ENCODE data around the gene PDE4D.
A peak's percentile ranks its signal among the peaks of the same experiment; 100 is the strongest.

Gene PDE4D

DNA sequence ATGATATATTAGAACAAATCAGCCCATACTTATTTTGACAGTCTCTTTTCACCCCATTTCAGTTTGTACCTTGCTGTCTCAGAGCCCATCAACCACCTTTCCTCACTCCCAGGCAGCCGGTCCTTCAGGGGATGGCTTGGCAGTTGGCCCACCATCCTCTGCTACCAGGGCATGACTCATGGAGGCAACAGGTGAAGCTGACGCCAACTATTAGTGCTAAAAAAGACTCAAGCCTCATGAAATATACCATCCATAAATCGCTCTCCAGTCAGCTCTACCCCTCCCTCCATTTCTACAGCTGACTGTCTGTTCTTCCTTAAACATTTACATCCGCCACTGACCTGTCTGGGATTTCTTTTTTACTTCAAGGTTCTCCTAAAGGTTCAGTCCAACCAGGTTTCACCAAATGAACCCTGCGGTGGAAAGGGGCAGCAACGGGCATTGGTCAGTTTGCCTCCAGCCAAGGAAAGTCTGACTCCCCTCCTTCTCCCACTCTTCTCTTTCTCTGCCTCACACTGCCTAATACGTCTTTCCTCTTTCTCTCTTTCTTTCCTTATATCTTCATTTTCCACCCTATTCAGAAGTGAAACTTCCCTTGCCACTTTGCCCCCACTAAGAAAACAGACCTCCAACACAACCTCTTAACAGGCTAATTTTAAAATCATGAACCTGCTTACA lies 871.5 kb downstream of the PDE4D start:
- peak; percentile 33 for DNase-seq (ENCODE audit: low read depth)
- TF ChIP-seq, protein P1, sequence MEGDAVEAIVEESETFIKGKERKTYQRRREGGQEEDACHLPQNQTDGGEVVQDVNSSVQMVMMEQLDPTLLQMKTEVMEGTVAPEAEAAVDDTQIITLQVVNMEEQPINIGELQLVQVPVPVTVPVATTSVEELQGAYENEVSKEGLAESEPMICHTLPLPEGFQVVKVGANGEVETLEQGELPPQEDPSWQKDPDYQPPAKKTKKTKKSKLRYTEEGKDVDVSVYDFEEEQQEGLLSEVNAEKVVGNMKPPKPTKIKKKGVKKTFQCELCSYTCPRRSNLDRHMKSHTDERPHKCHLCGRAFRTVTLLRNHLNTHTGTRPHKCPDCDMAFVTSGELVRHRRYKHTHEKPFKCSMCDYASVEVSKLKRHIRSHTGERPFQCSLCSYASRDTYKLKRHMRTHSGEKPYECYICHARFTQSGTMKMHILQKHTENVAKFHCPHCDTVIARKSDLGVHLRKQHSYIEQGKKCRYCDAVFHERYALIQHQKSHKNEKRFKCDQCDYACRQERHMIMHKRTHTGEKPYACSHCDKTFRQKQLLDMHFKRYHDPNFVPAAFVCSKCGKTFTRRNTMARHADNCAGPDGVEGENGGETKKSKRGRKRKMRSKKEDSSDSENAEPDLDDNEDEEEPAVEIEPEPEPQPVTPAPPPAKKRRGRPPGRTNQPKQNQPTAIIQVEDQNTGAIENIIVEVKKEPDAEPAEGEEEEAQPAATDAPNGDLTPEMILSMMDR (IDR thresholded peaks at IDR 0.05; ENCODE audit: insufficient read depth, low read depth, low read length, missing control alignments), result no peak
- H3K4me3 ChIP-seq (ENCODE audit: low read length), result no peak overlapping the region

DNA sequence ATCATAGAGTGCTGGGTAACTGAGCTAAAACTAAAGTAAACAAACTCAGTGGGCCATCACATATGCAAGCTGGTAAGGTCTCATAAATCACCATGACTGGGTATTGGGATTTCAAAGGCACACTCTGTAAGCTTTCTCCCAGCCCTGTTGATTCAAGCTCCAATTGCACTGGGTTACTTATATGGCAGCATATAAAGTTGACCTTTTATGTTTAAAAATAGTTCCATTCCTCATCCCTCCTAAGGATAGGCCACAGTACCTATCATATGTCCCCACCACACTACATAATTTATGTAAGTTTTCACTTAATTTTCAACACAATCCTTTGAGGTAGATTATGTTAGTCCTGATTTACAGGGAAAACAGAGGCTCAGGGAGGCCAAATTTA lies 872.2 kb downstream of the PDE4D start:
- no peak overlapping the region for H3K4me3 ChIP-seq (ENCODE audit: low read length)
- DNase-seq (ENCODE audit: low read depth), result no peak
- TF ChIP-seq, protein P1 (IDR thresholded peaks at IDR 0.05; ENCODE audit: insufficient read depth, low read depth, low read length, missing control alignments), result no peak

GRCh38 chr5:59020611-59021285 lies 872.8 kb downstream of the PDE4D start:
- H3K4me3 ChIP-seq (ENCODE audit: low read length), result no peak overlapping the region
- TF ChIP-seq, protein P1 (IDR thresholded peaks at IDR 0.05; ENCODE audit: insufficient read depth, low read depth, low read length, missing control alignments), result no peak
- DNase-seq (ENCODE audit: low read depth), result peak; percentile 82

DNA sequence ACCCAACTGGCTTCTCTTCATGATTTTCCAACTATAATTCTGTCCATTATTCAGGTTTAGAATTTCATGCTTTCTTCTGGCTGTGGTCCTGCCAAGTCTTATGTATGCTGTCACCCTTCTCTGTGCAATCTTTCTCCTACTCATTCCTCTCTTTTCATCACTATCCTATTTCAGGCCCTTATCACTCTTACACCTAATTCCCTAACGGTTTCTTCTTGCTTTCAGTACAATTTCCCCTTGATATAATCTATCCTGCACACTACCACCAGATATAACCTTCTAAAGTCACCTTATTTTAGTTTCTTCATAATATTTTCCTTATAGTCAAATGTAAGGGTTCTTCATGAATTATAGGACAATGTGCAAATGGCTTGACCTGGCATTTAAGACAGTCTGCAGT lies 874.4 kb downstream of the PDE4D start:
- no peak for DNase-seq (ENCODE audit: low read depth)
- H3K4me3 ChIP-seq (ENCODE audit: low read length), result no peak overlapping the region
- TF ChIP-seq, protein P1 (IDR thresholded peaks at IDR 0.05; ENCODE audit: insufficient read depth, low read depth, low read length, missing control alignments), result no peak

DNA sequence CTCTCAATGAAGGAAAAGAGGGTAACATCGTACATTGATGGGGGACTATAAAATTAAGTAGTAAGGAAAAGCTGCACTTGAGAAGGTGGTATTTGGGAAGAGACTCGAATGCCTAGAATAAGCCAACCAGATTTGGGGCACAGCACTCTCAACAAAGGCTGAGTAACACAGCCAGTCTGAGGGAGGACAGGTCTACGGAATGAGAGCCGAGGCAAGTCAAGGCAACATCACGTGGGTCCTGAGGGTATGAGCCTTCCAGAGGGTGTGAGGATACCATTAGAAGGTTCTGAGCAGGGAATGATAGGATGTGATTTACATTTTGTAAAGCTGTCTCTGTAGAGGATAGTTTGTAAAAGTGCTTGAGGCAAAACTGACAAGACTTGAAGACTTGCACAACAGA lies 876.6 kb downstream of the PDE4D start:
- H3K4me3 ChIP-seq (ENCODE audit: low read length), result no peak overlapping the region
- no peak for DNase-seq (ENCODE audit: low read depth)
- TF ChIP-seq, protein P1 (IDR thresholded peaks at IDR 0.05; ENCODE audit: insufficient read depth, low read depth, low read length, missing control alignments), result no peak

GRCh38 chr5:59008816-59009473 lies 884.6 kb downstream of the PDE4D start:
- TF ChIP-seq, protein P1 (IDR thresholded peaks at IDR 0.05; ENCODE audit: insufficient read depth, low read depth, low read length, missing control alignments), result no peak
- DNase-seq (ENCODE audit: low read depth), result no peak
- H3K4me3 ChIP-seq (ENCODE audit: low read length), result no peak overlapping the region

Measured in epithelial cell of esophagus (primary cell).